HTR-8/SVneo (cell line): ENCODE measurements around the gene KIF26B.

Experiments used
- DNase-seq: peaks from one replicate; pipeline ENCODE4 v3.0.0; 2011; ENCODE audit warnings: low spot score, mixed read lengths; ENCODE audit not compliant: insufficient read length
- FAIRE-seq: peaks from 2 replicates; lab custom pipeline; 2011; peaks lifted over from hg19 to GRCh38; lab: Jason Lieb, UNC

The KIF26B gene

GRCh38 chr1:245201201-245201600 lies 46.4 kb downstream of the KIF26B start:
- DNase-seq: no peak
- no peak for FAIRE-seq

- FAIRE-seq: no peak
These were observed 47.0 kb downstream of the KIF26B start for GRCh38 chr1:245201827-245202226.

GRCh38 chr1:245205396-245205795 lies 50.6 kb downstream of the KIF26B start:
- FAIRE-seq (no peak), DNase-seq (no peak)

More at GRCh38 chr1:245201827-245202226, 47.0 kb downstream of the KIF26B start:
- DNase-seq: no peak

- no peak for DNase-seq
- no peak for FAIRE-seq
These were observed 51.1 kb downstream of the KIF26B start for GRCh38 chr1:245205864-245206263.

GRCh38 chr1:245207056-245207638 lies 52.4 kb downstream of the KIF26B start:
- FAIRE-seq (no peak), DNase-seq (no peak)

GRCh38 chr1:245207801-245208200 lies 53.0 kb downstream of the KIF26B start:
- no peak for FAIRE-seq

GRCh38 chr1:245209658-245210435 lies 55.1 kb downstream of the KIF26B start:
- FAIRE-seq (no peak), DNase-seq (no peak)

More at GRCh38 chr1:245207801-245208200, 53.0 kb downstream of the KIF26B start:
- DNase-seq: no peak

- FAIRE-seq (no peak), DNase-seq (no peak)
These were observed 56.4 kb downstream of the KIF26B start for GRCh38 chr1:245211035-245211749.

- DNase-seq (no peak), FAIRE-seq (no peak)
These were observed 57.0 kb downstream of the KIF26B start for GRCh38 chr1:245211761-245212160.

GRCh38 chr1:245212221-245212710 lies 57.5 kb downstream of the KIF26B start:
- no peak for FAIRE-seq
- DNase-seq: no peak

GRCh38 chr1:245213066-245213831 lies 58.5 kb downstream of the KIF26B start:
- FAIRE-seq (no peak), DNase-seq (no peak)

GRCh38 chr1:245215071-245215470 lies 60.3 kb downstream of the KIF26B start:
- DNase-seq (no peak), FAIRE-seq (no peak)

- no peak for FAIRE-seq
- DNase-seq: no peak
These were observed 61.8 kb downstream of the KIF26B start for GRCh38 chr1:245216366-245217115.

GRCh38 chr1:245217853-245218608 lies 63.2 kb downstream of the KIF26B start:
- DNase-seq (no peak), FAIRE-seq (no peak)

GRCh38 chr1:245220381-245220985 lies 65.7 kb downstream of the KIF26B start:
- DNase-seq: no peak

GRCh38 chr1:245221805-245222204 lies 67.0 kb downstream of the KIF26B start:
- FAIRE-seq (no peak), DNase-seq (no peak)

More at GRCh38 chr1:245220381-245220985, 65.7 kb downstream of the KIF26B start:
- no peak for FAIRE-seq

GRCh38 chr1:245222931-245223595 lies 68.3 kb downstream of the KIF26B start:
- FAIRE-seq (no peak), DNase-seq (no peak)
